K562 (cell line): ENCODE measurements around the gene TFRC. TPM values are rescaled to one million over a fixed set of nuclear protein-coding genes. Genes with fewer than 3 reads are reported as not detected.
A peak's percentile ranks its signal among the peaks of the same experiment; 100 is the strongest.

ENCODE experiments used
- DACH1 ChIP-seq: fragments of 450-650 bp; IDR thresholded peaks from 2 replicates; pipeline ENCODE4 v1.6.1; 2018; ENCODE audit not compliant: partially characterized antibody
- NR2C2 ChIP-seq, 2 experiments: fragments of 200-800 bp in 1 of 2; sonication (Bioruptor generic) in 1 of 2; sonication (generic) in 1 of 2; formaldehyde crosslinking in 1 of 2; IDR thresholded peaks; 2 replicates each; pipeline versions ENCODE4 v1.6.1 to v1.8.0; 2016 to 2022; ENCODE audit warnings: mild to moderate bottlenecking in 1 of 2, missing compliant biosample characterization in 1 of 2, missing genetic modification characterization in 1 of 2, missing genetic modification reagents in 1 of 2
- SUPT5H ChIP-seq: fragments of 450-650 bp; IDR thresholded peaks from 2 replicates; pipeline ENCODE4 v1.6.1; 2016
- TAF9B ChIP-seq: fragments of 450-650 bp; IDR thresholded peaks from 2 replicates; pipeline ENCODE4 v1.6.1; 2018; ENCODE audit warnings: mild to moderate bottlenecking; ENCODE audit not compliant: partially characterized antibody
- TEAD1 ChIP-seq, 2 experiments: fragments of 450-650 bp in 1 of 2; sonication (generic) in 1 of 2; formaldehyde crosslinking; IDR thresholded peaks; 2 replicates each; pipeline versions ENCODE4 v1.4.0 to v1.8.0; 2020 to 2022; ENCODE audit warnings: mild to moderate bottlenecking in 2 of 2, missing genetic modification reagents in 1 of 2
- TSC22D4 ChIP-seq: fragments of 450-650 bp; IDR thresholded peaks from 2 replicates; pipeline ENCODE4 v1.6.1; 2016; ENCODE audit warnings: missing genetic modification characterization, missing biosample characterization, control low read depth
- ZNF354B ChIP-seq: fragments of 250-450 bp; sonication (Bioruptor Pico); IDR thresholded peaks from 2 replicates; pipeline ENCODE4 v1.4.0; 2020
- polyA plus RNA-seq, 8 experiments: library from polyadenylated mRNA; depleted of rRNA in 4 of 8; stranded (reverse) in 5 of 8; unstranded in 3 of 8; fragments of >200 nt; fragmentation: Nextera tagmentation in 2 of 8; fragmentation: Illumina TruSeq in 1 of 8; extraction: Ambion mirVana in 2 of 8; extraction: Trizol in 1 of 8; gene quantifications; 2 replicates each; pipeline versions ENCODE4 v1.2.1 to v1.2.3, GENCODE V29; 2011 to 2014; ENCODE audit warnings: inconsistent platforms in 1 of 8, missing spikeins in 1 of 8
- total RNA-seq, 7 experiments: library from RNA; depleted of rRNA in 6 of 7; stranded (reverse); fragments of >200 nt in 6 of 7; fragmentation: Illumina TruSeq in 2 of 7; extraction: Trizol in 2 of 7; gene quantifications; 2 replicates each; pipeline versions ENCODE4 v1.2.1 to v1.2.3, GENCODE V29; 2011 to 2021; ENCODE audit warnings: low replicate concordance in 1 of 7
- TF ChIP-seq, protein P1 (sequence below), 2 experiments: fragments of 450-650 bp in 1 of 2; sonication (generic) in 1 of 2; formaldehyde crosslinking in 1 of 2; IDR thresholded peaks; 2 replicates each; pipeline versions ENCODE4 v1.7.1 to v1.9.0; 2016 to 2022; ENCODE audit warnings: inconsistent platforms in 1 of 2, mild to moderate bottlenecking in 1 of 2, missing genetic modification reagents in 1 of 2
- TF ChIP-seq, protein P2 (sequence below), 3 experiments: fragments of 200-800 bp in 1 of 3; sonication (Bioruptor generic) in 1 of 3; sonication (generic) in 1 of 3; formaldehyde crosslinking in 1 of 3; IDR thresholded peaks; 2 replicates each; pipeline versions ENCODE4 v1.6.1 to v1.8.0; 2016 to 2022; ENCODE audit warnings: mild to moderate bottlenecking in 2 of 3, missing compliant biosample characterization in 2 of 3, missing genetic modification characterization in 2 of 3, missing genetic modification reagents in 1 of 3
- TF ChIP-seq, protein P3 (sequence below): fragments of 200-800 bp; sonication (Bioruptor generic); IDR thresholded peaks from 2 replicates; pipeline ENCODE4 v1.6.1; 2017; ENCODE audit warnings: missing genetic modification characterization, missing compliant biosample characterization
- TF ChIP-seq, protein P4 (sequence below): fragments of 450-650 bp; formaldehyde crosslinking; IDR thresholded peaks from 2 replicates; pipeline ENCODE4 v1.4.0; 2020; ENCODE audit warnings: mild to moderate bottlenecking, moderate library complexity

Gene TFRC
- total and polyA plus RNA-seq, 9 of the 15 experiments (the other 6 are each of a cell fraction or from before 2014, with no cell fraction given) = 149 to 679 (median 332) TPM

DNA sequence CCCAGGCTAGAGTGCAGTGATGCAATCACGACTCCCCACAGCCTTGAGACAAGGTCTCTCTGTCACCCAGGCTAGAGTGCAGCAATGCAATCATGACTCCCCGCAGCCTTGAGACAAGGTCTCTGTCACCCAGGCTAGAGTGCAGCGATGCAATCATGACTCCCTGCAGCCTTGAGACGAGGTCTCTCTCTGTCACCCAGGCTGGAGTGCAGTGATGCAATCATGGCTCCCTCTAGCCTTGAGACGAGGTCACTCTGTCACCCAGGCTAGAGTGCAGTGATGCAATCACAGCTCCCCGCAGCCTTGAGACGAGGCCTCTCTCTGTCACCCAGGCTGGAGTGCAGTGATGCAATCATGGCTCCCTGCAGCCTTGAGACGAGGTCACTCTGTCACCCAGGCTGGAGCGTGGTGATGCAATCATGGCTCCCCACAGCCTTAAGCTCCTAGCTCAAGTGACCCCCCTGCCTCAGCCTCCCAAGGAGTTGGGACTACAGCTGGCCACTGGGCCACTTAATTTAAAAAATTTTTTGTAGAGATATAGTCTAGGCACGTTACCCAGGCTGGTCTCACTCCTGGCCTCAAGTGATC is 26.1 kb downstream of the TFRC start (continued):
- TF ChIP-seq, protein P1, sequence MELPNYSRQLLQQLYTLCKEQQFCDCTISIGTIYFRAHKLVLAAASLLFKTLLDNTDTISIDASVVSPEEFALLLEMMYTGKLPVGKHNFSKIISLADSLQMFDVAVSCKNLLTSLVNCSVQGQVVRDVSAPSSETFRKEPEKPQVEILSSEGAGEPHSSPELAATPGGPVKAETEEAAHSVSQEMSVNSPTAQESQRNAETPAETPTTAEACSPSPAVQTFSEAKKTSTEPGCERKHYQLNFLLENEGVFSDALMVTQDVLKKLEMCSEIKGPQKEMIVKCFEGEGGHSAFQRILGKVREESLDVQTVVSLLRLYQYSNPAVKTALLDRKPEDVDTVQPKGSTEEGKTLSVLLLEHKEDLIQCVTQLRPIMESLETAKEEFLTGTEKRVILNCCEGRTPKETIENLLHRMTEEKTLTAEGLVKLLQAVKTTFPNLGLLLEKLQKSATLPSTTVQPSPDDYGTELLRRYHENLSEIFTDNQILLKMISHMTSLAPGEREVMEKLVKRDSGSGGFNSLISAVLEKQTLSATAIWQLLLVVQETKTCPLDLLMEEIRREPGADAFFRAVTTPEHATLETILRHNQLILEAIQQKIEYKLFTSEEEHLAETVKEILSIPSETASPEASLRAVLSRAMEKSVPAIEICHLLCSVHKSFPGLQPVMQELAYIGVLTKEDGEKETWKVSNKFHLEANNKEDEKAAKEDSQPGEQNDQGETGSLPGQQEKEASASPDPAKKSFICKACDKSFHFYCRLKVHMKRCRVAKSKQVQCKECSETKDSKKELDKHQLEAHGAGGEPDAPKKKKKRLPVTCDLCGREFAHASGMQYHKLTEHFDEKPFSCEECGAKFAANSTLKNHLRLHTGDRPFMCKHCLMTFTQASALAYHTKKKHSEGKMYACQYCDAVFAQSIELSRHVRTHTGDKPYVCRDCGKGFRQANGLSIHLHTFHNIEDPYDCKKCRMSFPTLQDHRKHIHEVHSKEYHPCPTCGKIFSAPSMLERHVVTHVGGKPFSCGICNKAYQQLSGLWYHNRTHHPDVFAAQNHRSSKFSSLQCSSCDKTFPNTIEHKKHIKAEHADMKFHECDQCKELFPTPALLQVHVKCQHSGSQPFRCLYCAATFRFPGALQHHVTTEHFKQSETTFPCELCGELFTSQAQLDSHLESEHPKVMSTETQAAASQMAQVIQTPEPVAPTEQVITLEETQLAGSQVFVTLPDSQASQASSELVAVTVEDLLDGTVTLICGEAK (IDR thresholded peaks at IDR 0.05) = no peak
- TF ChIP-seq, protein P1 (CRISPR knock-in tag; IDR thresholded peaks at IDR 0.05) = no peak
- TF ChIP-seq TEAD1 (CRISPR knock-in tag; IDR thresholded peaks at IDR 0.05) = no peak; a peak in 1 of 4 replicates
- no peak for TF ChIP-seq NR2C2 (CRISPR knock-in tag; IDR thresholded peaks at IDR 0.05)
- peak; percentile 85; the same call in 1 of the 2 replicates for TF ChIP-seq NR2C2 (tag; IDR thresholded peaks at IDR 0.05)
- TF ChIP-seq, protein P2, sequence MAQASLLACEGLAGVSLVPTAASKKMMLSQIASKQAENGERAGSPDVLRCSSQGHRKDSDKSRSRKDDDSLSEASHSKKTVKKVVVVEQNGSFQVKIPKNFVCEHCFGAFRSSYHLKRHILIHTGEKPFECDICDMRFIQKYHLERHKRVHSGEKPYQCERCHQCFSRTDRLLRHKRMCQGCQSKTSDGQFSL (CRISPR knock-in tag; IDR thresholded peaks at IDR 0.05) = no peak
- TF ChIP-seq, protein P2 (tag; IDR thresholded peaks at IDR 0.05) = no peak
- no peak for TF ChIP-seq DACH1
- TF ChIP-seq, protein P3, sequence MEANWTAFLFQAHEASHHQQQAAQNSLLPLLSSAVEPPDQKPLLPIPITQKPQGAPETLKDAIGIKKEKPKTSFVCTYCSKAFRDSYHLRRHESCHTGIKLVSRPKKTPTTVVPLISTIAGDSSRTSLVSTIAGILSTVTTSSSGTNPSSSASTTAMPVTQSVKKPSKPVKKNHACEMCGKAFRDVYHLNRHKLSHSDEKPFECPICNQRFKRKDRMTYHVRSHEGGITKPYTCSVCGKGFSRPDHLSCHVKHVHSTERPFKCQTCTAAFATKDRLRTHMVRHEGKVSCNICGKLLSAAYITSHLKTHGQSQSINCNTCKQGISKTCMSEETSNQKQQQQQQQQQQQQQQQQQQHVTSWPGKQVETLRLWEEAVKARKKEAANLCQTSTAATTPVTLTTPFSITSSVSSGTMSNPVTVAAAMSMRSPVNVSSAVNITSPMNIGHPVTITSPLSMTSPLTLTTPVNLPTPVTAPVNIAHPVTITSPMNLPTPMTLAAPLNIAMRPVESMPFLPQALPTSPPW (CRISPR knock-in tag) = peak; percentile 42; the same call in 1 of the 2 replicates
- TF ChIP-seq TSC22D4 (tag) = no peak
- TF ChIP-seq, protein P4, sequence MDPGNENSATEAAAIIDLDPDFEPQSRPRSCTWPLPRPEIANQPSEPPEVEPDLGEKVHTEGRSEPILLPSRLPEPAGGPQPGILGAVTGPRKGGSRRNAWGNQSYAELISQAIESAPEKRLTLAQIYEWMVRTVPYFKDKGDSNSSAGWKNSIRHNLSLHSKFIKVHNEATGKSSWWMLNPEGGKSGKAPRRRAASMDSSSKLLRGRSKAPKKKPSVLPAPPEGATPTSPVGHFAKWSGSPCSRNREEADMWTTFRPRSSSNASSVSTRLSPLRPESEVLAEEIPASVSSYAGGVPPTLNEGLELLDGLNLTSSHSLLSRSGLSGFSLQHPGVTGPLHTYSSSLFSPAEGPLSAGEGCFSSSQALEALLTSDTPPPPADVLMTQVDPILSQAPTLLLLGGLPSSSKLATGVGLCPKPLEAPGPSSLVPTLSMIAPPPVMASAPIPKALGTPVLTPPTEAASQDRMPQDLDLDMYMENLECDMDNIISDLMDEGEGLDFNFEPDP (CRISPR knock-in tag) = no peak
- TF ChIP-seq TAF9B = peak; percentile 72
- TF ChIP-seq ZNF354B (CRISPR knock-in tag) = no peak
- TF ChIP-seq SUPT5H = peak; percentile 12
